ENCODE results near the gene MEF2A. TPM values are rescaled to one million over a fixed set of nuclear protein-coding genes. Genes with fewer than 3 reads are reported as not detected.

Gene MEF2A
- total and polyA plus RNA-seq, 10 of the 15 experiments (the other 5 are each of a cell fraction or from before 2014, with no cell fraction given) = 7.2 to 46.7 (median 35.9) TPM

DNA sequence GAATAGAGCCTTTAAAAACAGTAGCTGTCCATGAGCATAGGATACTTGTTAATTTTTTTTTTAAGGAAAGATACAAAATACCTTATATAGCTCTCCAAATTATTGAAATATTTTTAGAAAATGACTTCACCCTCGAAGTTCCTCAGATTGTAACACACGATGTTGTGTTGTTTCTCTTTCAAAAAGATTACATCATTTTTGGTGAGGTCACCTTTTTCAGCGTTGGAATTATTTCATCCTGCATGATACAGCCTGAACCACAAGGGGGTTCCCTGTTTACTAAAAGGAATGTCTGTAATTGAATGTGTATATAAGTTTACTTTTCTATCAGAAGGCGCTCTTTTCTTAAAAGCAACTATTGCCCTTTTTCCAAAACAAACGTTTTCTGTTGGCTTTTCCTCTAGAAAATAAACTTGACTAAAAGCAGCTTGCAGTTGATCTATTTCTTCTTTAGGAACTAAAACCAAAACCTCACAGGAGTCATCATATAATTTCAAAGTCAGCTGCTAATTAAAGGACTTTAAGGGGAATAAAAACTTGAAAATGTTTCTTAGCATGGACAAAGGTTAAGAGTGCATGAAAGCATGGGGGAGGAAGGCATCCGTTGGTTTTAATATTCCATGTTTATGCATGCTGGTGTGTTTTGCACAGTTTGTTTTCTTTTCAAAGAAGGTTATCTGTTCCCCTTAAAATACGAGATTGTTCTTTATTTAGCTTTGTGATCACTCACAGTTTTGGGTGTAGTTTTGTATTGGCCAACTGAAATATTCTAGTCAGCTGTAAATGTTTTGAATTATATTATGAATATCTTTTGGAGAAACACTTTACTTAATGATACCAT, 138.0 kb downstream of the MEF2A start (continued):
- no peak for TF ChIP-seq NFYB (IDR thresholded peaks at IDR 0.05; ENCODE audit: insufficient read depth, low read depth, low read length)
- TF ChIP-seq SMARCA5 (IDR thresholded peaks at IDR 0.05) = no peak
- no peak for TF ChIP-seq PAX5 (IDR thresholded peaks at IDR 0.05; ENCODE audit: borderline replicate concordance, low read depth, low read length)
- no peak for TF ChIP-seq PAX8 (IDR thresholded peaks at IDR 0.05)
- TF ChIP-seq, protein P1, sequence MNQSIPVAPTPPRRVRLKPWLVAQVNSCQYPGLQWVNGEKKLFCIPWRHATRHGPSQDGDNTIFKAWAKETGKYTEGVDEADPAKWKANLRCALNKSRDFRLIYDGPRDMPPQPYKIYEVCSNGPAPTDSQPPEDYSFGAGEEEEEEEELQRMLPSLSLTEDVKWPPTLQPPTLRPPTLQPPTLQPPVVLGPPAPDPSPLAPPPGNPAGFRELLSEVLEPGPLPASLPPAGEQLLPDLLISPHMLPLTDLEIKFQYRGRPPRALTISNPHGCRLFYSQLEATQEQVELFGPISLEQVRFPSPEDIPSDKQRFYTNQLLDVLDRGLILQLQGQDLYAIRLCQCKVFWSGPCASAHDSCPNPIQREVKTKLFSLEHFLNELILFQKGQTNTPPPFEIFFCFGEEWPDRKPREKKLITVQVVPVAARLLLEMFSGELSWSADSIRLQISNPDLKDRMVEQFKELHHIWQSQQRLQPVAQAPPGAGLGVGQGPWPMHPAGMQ (IDR thresholded peaks at IDR 0.05; ENCODE audit: borderline replicate concordance) = no peak

- BruUV-seq (replicated peaks) = no TSS peak
- DNase-seq (ENCODE audit: low read depth, low spot score) (peak; percentile 79), FAIRE-seq (peak; percentile 65), ATAC-seq (peak; percentile 96)
- Histone ChIP-seq H2AFZ (ENCODE audit: control insufficient read depth, low read depth, low read length) (no peak overlapping the region), H3K27ac (ENCODE audit: control insufficient read depth, insufficient read depth) (no peak overlapping the region), H3K36me3 (ENCODE audit: control insufficient read depth in 2 of 2, insufficient read depth in 2 of 2, low read length in 1 of 2) (peaks cover 0 to 11% of the 10 kb centered on the region in 2 experiments; a peak in 1 of 4 replicates), H3K27me3 (replicated peaks in 1 of 2; ENCODE audit: control insufficient read depth in 2 of 2, insufficient read depth in 2 of 2, low read length in 1 of 2) (no peaks in the 10 kb centered on the region), H3K9ac (ENCODE audit: control insufficient read depth, insufficient read depth, low read length) (no peak overlapping the region), H3K79me2 (ENCODE audit: control insufficient read depth, insufficient read depth, low read length) (no peaks in the 10 kb centered on the region), H3K9me3 (replicated peaks; ENCODE audit: control insufficient read depth, insufficient read depth, low read length) (no peaks in the 10 kb centered on the region), H3K4me1 (ENCODE audit: control insufficient read depth, insufficient read depth, low read length) (peaks cover 27% of the 10 kb centered on the region), H3K4me3 (no peak overlapping the region), H4K20me1 (ENCODE audit: control insufficient read depth, insufficient read depth) (no peaks in the 10 kb centered on the region), H3K4me2 (ENCODE audit: control insufficient read depth, insufficient read depth) (peak overlapping the region; percentile 31; the same call in 1 of the 2 replicates)
- ChIA-PET SMC1A (ENCODE audit: uncharacterized antibody, unreplicated experiment) (interaction anchor here (0.6 to 5.7 kb wide), 77 partner anchors 9 to 906 kb away, joined by 3 to 163 read pairs (median 5); partner anchors contain the start of genes LRRC28 and LYSMD4), CTCF (interaction anchor here (0.6 to 6.0 kb wide), 82 partner anchors 9 to 604 kb away, joined by 3 to 184 read pairs (median 5); partner anchors contain the start of genes LRRC28, LYSMD4 and MEF2A), RAD21 (ENCODE audit: unreplicated experiment) (interaction anchor here (0.6 to 4.9 kb wide), 60 partner anchors 9 to 628 kb away, joined by 3 to 137 read pairs (median 5); partner anchors contain the start of genes LRRC28, LYSMD4 and MEF2A), POLR2A (interaction anchor here (0.7 to 1.6 kb wide), 7 partner anchors 15 to 453 kb away, joined by 3 to 7 read pairs (median 4); partner anchors contain the start of gene LRRC28)
- 36% methylated on average over 3 of the region's 3 CpGs for WGBS (ENCODE audit: insufficient coverage, insufficient replicate concordance, low lambda C conversion rate, missing lambda C conversion rate)
- in situ Hi-C loops (cut with MboI) = loop anchor here (5.0 kb wide), 1 partner anchor 432 kb away; no protein-coding TSS in a partner anchor
- intact Hi-C loops (cut with micrococcal nuclease; ENCODE audit: unreplicated experiment) = loop anchor here (1.0 to 10.0 kb wide), 6 partner anchors 53 to 431 kb away; no protein-coding TSS in a partner anchor
- TF ChIP-seq RFX5 (IDR thresholded peaks at IDR 0.05; ENCODE audit: low read depth, low read length) = no peak
- TF ChIP-seq MXI1 (IDR thresholded peaks at IDR 0.05; ENCODE audit: low read depth, low read length) = 0 out of 2 replicates have a peak, but pooled peaks have one; percentile 25
- TF ChIP-seq SMARCA5 (IDR thresholded peaks at IDR 0.05) = 0 out of 2 replicates have a peak, but pooled peaks have one; percentile 44
- TF ChIP-seq KAT2A (conservative IDR thresholded peaks at IDR 0.05; ENCODE audit: control insufficient read depth, low read depth, low read length) = no peak
- TF ChIP-seq SMC3 (IDR thresholded peaks at IDR 0.05; ENCODE audit: borderline replicate concordance, low read length) = peak; percentile 87
- no peak for TF ChIP-seq RAD51 (IDR thresholded peaks at IDR 0.05)
- peak; percentile 94 for TF ChIP-seq RAD21 (IDR thresholded peaks at IDR 0.05; ENCODE audit: insufficient read depth, low read depth, low read length)
- no peak for TF ChIP-seq CBX3 (IDR thresholded peaks at IDR 0.05; ENCODE audit: borderline replicate concordance, low read depth)
- no peak for TF ChIP-seq RB1 (IDR thresholded peaks at IDR 0.05; ENCODE audit: borderline replicate concordance)
- TF ChIP-seq CEBPB (IDR thresholded peaks at IDR 0.05; ENCODE audit: borderline replicate concordance in 1 of 2, low read depth in 2 of 2, low read length in 2 of 2) = no peak
- TF ChIP-seq RUNX3 (IDR thresholded peaks at IDR 0.05; ENCODE audit: low read length) = peak; percentile 28; the same call in 1 of the 2 replicates
- TF ChIP-seq POLR2AphosphoS2 (IDR thresholded peaks at IDR 0.05; ENCODE audit: low read depth, low read length) = no peak
- TF ChIP-seq, protein P2, sequence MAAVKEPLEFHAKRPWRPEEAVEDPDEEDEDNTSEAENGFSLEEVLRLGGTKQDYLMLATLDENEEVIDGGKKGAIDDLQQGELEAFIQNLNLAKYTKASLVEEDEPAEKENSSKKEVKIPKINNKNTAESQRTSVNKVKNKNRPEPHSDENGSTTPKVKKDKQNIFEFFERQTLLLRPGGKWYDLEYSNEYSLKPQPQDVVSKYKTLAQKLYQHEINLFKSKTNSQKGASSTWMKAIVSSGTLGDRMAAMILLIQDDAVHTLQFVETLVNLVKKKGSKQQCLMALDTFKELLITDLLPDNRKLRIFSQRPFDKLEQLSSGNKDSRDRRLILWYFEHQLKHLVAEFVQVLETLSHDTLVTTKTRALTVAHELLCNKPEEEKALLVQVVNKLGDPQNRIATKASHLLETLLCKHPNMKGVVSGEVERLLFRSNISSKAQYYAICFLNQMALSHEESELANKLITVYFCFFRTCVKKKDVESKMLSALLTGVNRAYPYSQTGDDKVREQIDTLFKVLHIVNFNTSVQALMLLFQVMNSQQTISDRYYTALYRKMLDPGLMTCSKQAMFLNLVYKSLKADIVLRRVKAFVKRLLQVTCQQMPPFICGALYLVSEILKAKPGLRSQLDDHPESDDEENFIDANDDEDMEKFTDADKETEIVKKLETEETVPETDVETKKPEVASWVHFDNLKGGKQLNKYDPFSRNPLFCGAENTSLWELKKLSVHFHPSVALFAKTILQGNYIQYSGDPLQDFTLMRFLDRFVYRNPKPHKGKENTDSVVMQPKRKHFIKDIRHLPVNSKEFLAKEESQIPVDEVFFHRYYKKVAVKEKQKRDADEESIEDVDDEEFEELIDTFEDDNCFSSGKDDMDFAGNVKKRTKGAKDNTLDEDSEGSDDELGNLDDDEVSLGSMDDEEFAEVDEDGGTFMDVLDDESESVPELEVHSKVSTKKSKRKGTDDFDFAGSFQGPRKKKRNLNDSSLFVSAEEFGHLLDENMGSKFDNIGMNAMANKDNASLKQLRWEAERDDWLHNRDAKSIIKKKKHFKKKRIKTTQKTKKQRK (IDR thresholded peaks at IDR 0.05; ENCODE audit: low read depth, low read length) = no peak
Measured at GRCh38 chr15:99704444-99704838, 138.7 kb downstream of the MEF2A start.
